ENCODE data around the gene UCK1. TPM values are rescaled to one million over a fixed set of nuclear protein-coding genes. Genes with fewer than 3 reads are reported as not detected.

UCK1 gene
- total RNA-seq, 1 donor from 2014 or later, result 30.7 TPM

GRCh38 chr9:131578731-131579504 lies 47.9 kb upstream of the UCK1 start:
- Histone ChIP-seq H3K79me2 (ENCODE audit: low read depth) (no peaks in the 10 kb centered on the region), H3K9ac (no peak overlapping the region), H3K4me2 (no peak overlapping the region), H3K27me3 (no peaks in the 10 kb centered on the region), H4K20me1 (ENCODE audit: low read depth) (no peaks in the 10 kb centered on the region), H3K9me3 (ENCODE audit: low read depth) (no peaks in the 10 kb centered on the region), H3K36me3 (no peaks in the 10 kb centered on the region), H3F3A (ENCODE audit: low read depth) (no peaks in the 10 kb centered on the region), H3K4me1 (no peaks in the 10 kb centered on the region), H2AFZ (replicated peaks) (no peak overlapping the region), H3K4me3 (no peak overlapping the region), H3K27ac (no peak overlapping the region)
- DNase-seq (ENCODE audit: low spot score), result no peak
- Mint-ChIP-seq H3K4me3 (no peak overlapping the region), H3K27me3 (ENCODE audit: insufficient read depth, low read depth) (peaks cover 3% of the 10 kb centered on the region), H3K27ac (no peak overlapping the region), H3K9me3 (no peaks in the 10 kb centered on the region), H3K36me3 (peaks cover 17% of the 10 kb centered on the region), H3K4me1 (no peaks in the 10 kb centered on the region)
- TF ChIP-seq, protein P1, sequence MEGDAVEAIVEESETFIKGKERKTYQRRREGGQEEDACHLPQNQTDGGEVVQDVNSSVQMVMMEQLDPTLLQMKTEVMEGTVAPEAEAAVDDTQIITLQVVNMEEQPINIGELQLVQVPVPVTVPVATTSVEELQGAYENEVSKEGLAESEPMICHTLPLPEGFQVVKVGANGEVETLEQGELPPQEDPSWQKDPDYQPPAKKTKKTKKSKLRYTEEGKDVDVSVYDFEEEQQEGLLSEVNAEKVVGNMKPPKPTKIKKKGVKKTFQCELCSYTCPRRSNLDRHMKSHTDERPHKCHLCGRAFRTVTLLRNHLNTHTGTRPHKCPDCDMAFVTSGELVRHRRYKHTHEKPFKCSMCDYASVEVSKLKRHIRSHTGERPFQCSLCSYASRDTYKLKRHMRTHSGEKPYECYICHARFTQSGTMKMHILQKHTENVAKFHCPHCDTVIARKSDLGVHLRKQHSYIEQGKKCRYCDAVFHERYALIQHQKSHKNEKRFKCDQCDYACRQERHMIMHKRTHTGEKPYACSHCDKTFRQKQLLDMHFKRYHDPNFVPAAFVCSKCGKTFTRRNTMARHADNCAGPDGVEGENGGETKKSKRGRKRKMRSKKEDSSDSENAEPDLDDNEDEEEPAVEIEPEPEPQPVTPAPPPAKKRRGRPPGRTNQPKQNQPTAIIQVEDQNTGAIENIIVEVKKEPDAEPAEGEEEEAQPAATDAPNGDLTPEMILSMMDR (IDR thresholded peaks at IDR 0.05), result no peak
- no peak for TF ChIP-seq EZH2 (IDR thresholded peaks at IDR 0.05)
- no peak for TF ChIP-seq EZH2phosphoT487 (IDR thresholded peaks at IDR 0.05)

DNA sequence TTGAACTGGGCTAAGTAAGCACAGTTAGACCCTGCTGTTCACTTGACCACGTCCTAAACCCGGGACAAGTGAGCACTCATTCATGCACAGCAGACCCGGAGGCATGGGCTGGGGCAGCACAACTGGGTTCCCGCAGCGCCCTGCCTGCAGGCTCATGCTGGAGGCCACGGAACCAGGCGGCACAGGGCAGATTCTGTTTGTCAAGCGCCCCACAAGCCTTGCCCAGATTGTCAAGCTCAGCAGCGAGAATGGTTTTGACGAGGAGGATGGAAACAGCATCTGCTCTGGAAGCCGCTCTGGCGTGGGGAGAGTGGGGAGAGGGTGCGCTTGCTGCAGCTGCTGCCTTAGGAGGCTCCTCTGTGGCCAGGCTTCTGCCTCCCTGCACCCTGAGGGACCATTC lies 47.0 kb upstream of the UCK1 start:
- no peaks in the 10 kb centered on the region for H3K79me2 ChIP-seq (ENCODE audit: low read depth)
- Mint-ChIP-seq H3K27ac (no peak overlapping the region), H3K27me3 (ENCODE audit: insufficient read depth, low read depth) (peaks cover 3% of the 10 kb centered on the region)

DNA sequence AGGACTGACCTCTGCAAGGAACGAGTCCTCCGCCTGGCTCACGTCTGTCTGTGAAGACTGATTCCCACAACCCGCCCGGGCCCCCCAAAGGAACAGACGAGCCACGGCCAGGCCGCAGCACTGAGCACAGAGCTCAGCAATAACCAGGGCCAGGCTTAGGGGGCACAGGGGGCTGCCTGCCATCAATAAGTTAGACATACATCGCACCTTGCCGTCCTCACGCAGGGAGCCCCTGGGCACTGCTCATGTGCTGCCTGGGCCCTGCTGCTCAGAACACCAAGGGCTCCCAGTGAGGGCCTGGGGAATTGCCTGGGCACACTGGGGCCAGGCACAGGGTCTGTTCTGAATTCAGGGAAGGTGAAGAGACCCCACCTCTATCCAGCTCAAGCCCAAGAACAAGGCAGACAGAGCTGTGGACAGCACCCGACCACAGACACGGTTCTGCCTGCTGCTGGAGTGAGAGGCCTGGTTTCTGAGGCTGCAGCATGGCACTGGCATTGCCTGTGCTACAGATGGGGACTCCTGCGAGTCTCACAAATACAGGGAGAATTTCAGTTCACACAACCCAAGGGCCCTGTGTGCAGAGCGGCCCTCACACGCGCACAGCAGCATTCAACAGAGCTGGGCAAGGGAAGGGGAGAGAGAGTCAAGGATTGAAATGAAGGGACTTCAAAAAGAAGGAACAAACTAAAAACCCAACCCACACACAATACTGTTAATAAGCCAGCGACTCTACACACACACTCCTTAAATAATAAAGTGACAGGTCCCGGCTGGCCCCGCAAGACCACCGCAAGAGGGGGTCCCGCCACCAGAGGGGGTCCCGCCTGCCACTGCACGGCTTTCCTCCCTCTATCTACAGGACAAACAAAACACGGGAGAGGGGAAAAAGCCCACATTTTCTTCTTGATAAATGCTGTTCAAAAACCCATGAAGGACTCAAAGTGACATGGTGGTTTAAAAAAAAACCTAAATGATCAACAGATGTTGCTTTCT lies 46.2 kb upstream of the UCK1 start:
- no peaks in the 10 kb centered on the region for H3K9me3 ChIP-seq (ENCODE audit: low read depth)
- peaks cover 19% of the 10 kb centered on the region for H3K36me3 Mint-ChIP-seq
- no peaks in the 10 kb centered on the region for H3K9me3 Mint-ChIP-seq
- TF ChIP-seq, protein P1 (IDR thresholded peaks at IDR 0.05), result peak; percentile 13
- no peak for TF ChIP-seq EZH2 (IDR thresholded peaks at IDR 0.05)
- TF ChIP-seq EZH2phosphoT487 (IDR thresholded peaks at IDR 0.05), result no peak
- no peak overlapping the region for H2AFZ ChIP-seq (replicated peaks)
- H3K36me3 ChIP-seq, result no peaks in the 10 kb centered on the region
- no peak overlapping the region for H3K4me3 Mint-ChIP-seq
- H4K20me1 ChIP-seq (ENCODE audit: low read depth), result no peaks in the 10 kb centered on the region
- no peak overlapping the region for H3K9ac ChIP-seq
- H3F3A ChIP-seq (ENCODE audit: low read depth), result no peaks in the 10 kb centered on the region
- H3K27ac Mint-ChIP-seq, result no peak overlapping the region
- H3K4me1 Mint-ChIP-seq, result no peaks in the 10 kb centered on the region
- H3K4me1 ChIP-seq, result no peaks in the 10 kb centered on the region
- no peak overlapping the region for H3K4me2 ChIP-seq
- H3K27me3 ChIP-seq, result no peaks in the 10 kb centered on the region
- H3K4me3 ChIP-seq, result no peak overlapping the region
- no peak overlapping the region for H3K27ac ChIP-seq
- H3K79me2 ChIP-seq (ENCODE audit: low read depth), result no peaks in the 10 kb centered on the region
- H3K27me3 Mint-ChIP-seq (ENCODE audit: insufficient read depth, low read depth), result peaks cover 3% of the 10 kb centered on the region
- DNase-seq (ENCODE audit: low spot score), result no peak

More for the DNA sequence above, 47.0 kb upstream of the UCK1 start:
- Mint-ChIP-seq H3K4me1 (no peaks in the 10 kb centered on the region), H3K36me3 (peaks cover 16% of the 10 kb centered on the region), H3K9me3 (no peaks in the 10 kb centered on the region), H3K4me3 (no peak overlapping the region)
- H3F3A ChIP-seq (ENCODE audit: low read depth), result no peaks in the 10 kb centered on the region
- H3K27me3 ChIP-seq, result no peaks in the 10 kb centered on the region
- H3K4me3 ChIP-seq, result no peak overlapping the region
- no peaks in the 10 kb centered on the region for H3K36me3 ChIP-seq
- DNase-seq (ENCODE audit: low spot score), result no peak
- no peak overlapping the region for H3K4me2 ChIP-seq
- H3K27ac ChIP-seq, result no peak overlapping the region
- no peaks in the 10 kb centered on the region for H3K9me3 ChIP-seq (ENCODE audit: low read depth)
- no peak overlapping the region for H2AFZ ChIP-seq (replicated peaks)
- H3K4me1 ChIP-seq, result no peaks in the 10 kb centered on the region
- H4K20me1 ChIP-seq (ENCODE audit: low read depth), result no peaks in the 10 kb centered on the region
- H3K9ac ChIP-seq, result no peak overlapping the region
- TF ChIP-seq, protein P1 (IDR thresholded peaks at IDR 0.05), result no peak
- TF ChIP-seq EZH2 (IDR thresholded peaks at IDR 0.05) (no peak), EZH2phosphoT487 (IDR thresholded peaks at IDR 0.05) (no peak)
